ENCODE measurements around the gene DAZAP2.
A peak's percentile ranks its signal among the peaks of the same experiment; 100 is the strongest.

Gene DAZAP2, protein sequence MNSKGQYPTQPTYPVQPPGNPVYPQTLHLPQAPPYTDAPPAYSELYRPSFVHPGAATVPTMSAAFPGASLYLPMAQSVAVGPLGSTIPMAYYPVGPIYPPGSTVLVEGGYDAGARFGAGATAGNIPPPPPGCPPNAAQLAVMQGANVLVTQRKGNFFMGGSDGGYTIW

DNA sequence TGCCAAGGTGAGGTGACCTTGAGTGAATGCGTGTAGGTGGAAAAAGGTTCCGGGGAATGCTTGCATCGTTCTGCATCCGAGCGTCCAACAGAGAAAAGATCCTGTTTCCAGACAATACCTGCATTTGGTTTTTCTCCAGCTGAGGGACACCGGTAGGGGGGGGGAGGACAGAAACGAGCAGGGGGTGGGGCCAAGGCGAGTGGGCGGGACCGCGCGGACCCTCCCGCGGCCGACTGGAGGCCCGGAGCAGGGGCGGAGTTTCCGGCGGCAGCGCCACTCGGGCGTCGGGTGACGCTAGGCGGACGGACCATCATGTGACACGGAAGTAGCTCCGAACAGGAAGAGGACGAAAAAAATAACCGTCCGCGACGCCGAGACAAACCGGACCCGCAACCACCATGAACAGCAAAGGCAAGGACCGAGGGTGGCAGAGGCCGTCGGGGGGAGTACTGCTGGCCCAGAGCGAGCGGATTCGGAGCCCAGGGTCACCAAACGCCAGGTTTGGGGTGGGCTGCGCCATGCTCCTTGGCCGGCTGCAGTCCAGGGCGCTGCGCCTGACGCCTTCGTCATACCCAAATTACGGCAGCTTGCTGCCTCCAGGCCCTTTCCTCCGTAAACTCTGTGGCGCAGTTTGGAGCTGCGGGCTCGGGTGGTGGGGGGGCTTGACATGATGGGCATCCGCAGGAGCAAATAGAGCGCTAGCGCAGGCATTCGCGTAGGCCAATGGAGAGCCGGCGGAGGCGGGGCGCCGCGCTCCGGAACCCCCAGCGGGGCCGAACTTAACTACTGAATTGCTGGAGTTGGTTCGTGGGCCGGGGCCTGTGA, at the start of gene DAZAP2:
DAZAP2 (plus strand) TSS at position 317 of the 825 bp plus-strand sequence; CDS start at position 399, 82 bp downstream.
- peak; percentile 98 for DNase-seq

DNA sequence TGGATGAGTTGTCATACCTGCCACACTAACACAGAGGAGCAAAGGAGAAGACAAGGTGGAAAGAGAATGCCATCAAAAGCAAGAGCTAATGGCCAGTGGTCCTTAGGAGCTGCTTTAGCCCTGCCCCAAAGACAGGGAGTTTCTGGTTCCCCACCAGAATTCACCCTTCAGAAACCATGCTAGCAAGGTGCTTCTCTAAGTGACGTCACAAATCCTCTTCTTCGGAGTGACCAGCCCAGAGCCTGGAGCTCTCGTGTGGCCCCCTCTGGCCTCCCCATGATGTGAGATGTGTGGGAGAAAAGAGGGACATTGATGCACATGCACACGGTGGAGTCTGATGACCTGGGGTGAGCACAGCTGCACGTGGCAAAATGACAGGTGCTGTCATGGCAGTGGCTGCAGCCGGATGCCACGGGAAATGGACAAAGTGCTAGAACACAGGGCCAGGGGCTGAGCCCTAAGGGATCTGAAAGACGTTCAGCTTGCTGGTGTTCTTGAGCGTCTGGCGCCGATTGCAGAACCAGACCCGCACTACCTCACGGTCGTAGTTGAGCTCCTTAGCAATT, 48.8 kb upstream of the DAZAP2 start:
- DNase-seq = no peak

DNA sequence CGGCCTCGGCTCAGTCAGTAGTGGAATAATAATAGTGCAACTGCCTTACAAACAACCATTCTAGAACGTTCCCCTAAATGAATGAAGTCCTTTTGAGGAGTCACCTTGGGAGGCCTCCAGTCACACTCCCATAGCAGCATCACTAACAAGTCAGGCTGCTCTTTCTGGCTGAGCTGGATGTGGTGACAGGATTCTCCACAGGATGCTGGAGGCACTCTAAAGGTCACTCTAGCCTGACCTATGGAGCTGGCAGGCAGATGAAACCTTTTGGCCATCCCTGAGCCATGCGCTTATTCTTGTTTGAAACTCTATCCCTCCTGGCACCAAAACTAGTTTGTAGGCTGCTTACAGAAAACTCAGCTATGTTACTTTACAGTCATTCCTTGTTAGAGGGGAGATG, 47.8 kb upstream of the DAZAP2 start:
- no peak for DNase-seq

DNA sequence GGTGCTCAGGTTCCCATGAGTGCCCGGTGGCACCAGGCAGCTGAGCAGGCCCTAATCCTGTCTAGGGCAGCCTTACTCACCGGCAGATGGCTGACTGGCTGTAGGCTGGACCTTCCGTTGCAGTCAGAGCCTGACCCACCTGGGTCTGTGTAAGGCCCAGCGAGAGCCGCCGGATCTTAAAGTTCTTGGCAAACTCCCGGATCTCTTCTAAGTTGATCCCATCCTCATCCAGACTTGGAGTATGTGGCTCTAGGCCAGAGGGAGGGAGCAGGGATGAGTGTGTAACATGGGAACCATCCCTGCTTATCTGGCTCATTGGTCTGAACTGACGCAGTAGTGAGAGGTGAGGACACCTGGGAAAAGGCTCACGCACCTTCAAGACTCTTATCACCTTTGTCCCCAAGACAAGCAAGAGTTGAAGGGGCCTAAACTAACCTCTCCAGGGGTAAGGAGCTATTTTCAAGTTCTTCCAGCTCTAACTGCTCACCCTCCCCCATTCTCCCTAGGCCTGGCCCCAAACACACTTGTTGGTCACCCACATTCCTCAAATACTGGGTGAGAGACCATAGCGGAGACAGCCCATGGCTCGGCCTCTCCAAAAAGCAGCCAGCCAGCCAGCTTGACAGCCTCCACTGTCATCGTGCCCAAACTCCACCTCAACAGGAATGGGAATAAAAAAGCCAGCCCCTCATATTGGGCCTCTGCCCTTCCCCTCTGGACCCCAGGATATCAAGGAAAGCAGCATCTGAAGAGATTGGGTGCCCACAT, 46.9 kb upstream of the DAZAP2 start:
- DNase-seq = no peak

DNA sequence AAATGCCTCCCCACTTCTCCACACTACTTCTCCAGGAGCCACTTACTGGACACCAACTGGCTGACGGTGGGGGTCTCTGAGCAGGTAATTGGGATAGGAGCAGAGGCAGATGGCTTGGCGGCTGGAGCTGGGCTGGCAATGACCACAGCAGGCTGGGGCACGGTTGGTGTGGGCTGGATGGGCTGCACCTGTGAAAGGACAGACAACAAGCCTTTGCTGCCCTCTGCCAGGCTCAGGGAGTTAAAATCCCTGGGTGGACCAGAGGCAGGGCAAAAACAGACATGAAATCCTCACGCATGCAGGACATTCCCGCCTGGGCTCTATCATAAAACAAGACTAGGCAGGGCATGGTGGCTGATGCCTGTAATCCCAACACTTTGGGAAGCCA, 46.3 kb upstream of the DAZAP2 start:
- no peak for DNase-seq

DNA sequence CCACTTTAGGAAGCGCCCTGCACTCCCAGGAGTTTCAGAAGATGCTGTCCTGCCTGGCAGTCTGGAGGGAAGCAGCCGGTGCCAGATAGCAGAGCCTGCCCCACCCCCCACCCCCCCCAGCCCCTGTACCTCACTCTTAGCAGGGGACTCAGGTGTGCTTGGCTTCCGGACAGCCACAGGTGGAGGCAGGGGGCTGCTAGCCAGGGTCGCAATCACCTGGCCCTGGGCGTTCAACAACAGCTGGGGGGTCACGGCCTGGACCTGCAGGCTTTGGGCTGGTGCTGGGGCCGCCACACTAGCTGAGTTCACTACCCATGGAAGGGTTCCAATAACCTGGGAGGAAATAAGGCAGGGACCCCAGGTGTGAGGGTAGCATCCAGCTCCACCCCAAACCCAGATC, 42.8 kb upstream of the DAZAP2 start:
- no peak for DNase-seq

DNA sequence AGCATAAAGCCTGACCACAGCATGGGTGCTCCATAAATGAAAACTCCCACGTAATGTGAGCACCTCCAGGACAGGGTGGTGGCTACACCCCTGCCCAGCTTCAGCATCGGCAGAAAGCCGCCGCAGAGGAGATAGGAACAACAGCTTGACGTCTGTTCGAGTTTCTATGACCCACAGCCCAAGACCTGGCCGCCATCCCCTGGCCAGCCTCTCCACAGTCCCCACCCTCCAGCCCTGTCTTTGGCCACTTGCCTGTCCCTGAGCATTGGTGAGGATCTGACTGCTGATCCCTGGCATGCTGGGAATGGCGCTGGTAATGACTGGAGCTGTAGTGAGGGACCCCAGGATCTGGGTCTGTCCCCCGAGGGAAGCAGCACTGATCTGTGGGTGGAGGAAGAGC, 42.1 kb upstream of the DAZAP2 start:
- DNase-seq = no peak

DNA sequence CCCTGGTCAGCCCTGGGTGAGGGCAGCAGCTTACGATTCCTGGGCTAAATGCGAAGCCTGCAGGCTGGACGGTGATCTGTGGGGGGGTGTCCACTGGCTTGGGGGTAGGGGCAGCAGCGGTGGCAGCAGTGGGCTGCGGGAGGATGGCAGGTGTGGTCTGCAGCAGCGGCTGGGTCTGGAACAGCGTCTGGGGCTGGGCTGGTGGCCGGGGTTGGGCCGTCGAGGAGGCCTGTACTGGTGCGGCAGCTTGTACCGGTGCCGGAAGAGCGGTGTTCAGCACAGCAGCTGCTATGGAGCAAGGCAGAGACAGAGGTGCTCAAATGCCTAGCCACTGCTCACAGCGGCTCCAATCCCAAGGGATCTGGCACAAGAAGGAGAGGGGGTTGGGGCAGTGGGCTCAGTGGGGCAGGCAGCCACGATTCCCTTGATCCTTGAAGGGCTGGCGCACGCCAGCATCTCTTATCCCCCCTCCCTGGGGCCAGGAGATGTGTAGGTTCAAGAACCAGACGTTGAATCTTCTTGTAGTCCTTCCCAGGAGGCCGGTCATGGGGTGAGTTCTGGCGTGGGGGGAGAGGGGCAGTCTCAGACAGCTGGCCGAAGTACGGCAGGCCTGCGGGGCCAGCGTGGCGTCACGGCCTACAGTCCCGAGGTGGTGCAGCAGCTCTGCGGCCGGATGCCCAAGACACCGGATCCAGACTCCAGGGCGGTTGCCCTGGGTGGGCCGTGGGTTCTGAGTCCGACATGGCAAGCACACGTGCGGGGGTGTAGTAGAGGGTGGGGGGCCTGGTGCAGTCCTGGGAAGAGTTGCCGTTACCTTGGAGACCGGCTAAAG, 40.7 kb upstream of the DAZAP2 start:
- no peak for DNase-seq

DNA sequence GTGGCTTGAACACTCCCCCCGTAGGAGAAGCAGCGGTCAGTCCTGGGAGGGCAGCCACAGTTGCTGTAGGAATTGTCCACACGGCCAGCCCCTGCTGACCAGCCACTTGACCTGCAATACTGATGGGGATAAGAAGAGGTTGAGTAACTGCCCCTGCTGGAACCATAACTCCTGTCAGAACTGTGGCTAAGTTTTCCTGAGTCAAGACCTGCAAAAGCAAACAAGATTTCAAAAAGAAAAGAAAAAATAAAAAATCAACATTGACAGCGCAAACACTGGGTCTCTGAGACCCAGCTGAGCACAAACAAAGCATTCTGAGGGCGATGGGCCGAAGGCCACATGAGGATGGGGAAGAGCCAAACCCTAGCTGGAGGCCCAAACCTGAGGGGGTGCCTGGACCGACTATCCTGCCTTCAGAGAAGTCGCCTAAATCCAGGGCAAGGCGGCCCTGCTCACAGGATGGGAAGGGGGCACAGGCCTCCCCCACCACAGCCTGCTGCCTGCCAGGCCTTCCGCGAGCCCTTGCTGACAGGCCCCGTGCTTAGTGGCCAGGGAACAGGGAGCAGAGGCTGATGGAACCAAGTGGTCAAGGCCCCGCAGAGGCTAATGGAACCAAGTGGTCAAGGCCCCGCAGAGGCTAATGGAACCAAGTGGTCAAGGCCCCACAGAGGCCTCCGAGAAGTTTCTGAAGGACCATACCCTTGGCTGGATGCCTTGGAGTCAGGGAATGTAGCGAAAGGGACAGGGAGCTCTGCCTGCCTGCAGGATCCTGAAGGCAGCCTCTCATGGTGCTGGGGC, 39.9 kb upstream of the DAZAP2 start:
- DNase-seq = no peak

DNA sequence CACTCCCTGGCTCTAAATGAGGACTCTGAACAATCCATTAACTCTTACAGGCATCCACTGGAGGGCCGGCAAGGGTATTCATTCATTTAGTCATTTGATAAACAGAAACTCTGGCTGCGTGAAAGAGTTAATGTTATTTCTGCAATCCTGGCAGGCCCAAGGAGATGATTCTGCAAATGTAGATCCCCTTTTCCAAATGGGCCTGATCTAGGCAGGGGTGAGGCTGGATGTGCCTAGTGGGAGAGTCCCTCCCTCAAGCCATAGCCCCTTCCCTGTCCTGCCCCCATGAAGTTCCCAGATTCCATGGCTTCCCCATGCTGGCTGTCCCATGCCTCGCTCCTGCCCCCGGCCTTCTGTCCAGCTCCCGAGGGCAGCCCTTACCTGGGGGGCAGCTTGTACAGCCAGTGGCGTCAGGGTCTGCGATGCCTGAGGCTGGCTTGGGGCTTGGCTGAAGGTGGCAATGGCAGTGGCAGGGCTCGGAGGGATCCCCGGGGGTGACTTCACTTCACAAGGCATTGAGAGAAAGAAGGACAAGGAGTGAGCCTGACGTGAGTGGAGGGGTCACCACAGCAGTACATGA, 39.2 kb upstream of the DAZAP2 start:
- no peak for DNase-seq

DNA sequence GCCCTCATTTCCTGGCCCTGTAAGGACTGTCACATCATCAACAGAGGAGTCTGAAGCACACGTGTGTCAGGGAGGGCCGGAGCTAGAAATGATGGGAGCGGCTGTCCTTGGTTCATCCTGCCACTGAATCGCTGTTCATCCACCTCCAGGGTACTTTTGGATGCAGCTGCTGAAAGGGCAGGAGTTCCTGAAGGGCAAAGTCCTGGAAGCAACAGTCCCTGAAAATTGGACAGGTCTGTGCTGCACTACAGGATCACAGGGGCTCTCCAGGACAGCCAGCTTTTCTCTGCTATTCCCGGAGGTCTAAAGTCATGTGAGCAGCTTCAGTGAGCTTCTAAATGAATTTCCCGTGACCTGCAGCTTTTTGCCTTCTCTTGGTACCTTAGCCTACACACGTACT, 38.5 kb upstream of the DAZAP2 start:
- no peak for DNase-seq

DNA sequence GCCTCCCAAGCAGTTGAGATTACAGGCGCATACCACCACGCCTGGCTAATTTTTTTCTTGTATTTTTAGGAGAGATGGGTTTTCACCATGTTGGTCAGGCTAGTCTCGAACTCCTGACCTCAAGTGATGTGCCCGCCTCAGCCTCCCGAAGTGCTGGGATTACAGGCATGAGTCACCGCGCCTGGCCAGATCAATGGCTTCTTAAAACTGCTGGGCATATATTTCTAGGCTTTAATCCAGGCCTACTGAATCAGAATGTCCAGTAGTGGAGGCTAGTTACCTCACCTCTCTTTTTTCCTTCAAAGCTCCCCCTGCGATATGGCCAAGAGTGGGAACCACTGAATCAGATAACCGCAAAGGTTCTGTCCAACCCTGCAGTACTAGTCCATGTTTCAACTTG, 37.8 kb upstream of the DAZAP2 start:
- no peak for DNase-seq

DNA sequence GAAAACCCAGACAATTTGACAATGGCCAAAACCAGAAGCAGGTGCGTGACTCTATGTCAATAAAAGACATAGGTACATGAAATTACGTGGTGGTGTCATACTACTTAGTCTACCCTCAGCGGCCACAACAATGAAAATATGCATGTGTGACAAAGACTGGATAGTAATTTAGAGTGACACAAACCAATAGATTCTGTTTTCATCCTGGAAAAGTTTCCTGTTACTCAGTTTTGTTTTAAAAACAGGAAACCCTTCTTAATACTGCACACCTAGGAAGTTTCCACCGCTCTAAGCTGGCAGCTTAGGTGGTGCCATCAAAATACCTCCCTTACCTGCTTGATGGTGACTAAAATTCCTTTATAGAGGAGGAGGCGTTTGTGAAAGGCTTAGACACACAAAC, 35.9 kb upstream of the DAZAP2 start:
- DNase-seq = no peak

DNA sequence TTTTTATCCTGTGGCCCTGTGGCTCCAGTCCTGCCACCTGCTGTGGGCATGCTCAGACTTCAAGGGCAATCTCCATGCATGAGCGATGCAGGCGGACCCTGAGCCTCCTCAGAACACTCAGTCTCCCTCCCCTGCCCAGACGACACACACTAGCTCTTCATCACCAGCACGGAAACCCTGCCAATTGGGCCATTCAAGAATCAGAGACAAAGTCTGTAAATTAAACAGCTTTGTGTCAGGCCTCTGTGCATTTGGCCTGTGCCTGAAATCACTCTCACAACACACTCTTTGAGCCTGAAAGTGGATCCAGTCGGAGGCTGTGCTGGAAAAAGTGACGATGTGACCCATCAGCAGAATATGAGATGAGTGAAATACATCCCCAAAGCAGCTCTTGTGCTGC, 33.3 kb upstream of the DAZAP2 start:
- no peak for DNase-seq

DNA sequence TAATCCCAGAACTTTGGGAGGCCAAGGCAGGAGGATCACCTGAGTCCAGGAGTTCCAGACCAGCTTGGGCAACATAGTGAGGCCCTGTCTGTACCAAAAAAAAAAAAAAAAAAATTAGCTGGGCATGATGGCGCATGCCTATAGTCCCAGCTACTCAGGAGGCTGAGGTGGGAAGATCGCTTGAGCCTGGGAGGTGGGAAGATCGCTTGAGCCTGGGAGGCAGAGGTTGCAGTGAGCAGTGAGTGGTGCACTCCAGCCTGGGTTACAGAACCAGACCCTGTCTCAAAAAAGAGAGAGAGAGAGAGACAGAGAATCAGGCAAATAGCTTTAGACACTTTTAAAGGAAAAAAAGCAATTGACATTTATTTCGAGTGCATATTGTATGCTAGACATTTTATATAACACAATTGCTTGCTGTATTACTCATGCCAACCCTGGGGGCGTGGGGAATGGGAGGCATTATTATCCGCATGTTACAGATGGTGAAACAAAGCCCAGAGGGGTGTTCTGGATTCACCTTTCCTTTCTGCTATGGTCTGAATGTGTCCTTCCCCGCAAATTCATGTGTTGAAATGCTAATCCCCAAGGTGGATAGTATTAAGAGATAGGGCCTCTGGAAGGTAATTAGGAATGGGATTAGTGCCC, 30.5 kb upstream of the DAZAP2 start:
- no peak for DNase-seq

DNA sequence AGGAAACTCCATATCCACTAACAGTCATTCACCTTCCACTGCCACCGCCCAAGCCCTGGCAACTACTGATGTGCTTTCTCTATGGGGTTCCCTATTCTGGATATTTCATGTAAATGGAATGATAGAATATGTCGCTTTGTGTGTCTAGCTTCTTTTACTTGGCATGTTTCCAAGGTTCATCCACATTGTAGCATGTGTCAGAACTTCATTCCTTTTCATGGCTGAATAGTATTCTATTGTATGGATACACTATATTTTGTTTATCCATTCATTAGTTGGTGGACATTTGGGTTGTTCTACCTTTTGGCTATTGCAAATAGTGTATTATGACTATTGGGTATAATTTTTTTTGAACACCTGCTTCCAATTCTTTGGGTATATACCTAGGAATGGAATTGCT, 29.4 kb upstream of the DAZAP2 start:
- DNase-seq = no peak

DNA sequence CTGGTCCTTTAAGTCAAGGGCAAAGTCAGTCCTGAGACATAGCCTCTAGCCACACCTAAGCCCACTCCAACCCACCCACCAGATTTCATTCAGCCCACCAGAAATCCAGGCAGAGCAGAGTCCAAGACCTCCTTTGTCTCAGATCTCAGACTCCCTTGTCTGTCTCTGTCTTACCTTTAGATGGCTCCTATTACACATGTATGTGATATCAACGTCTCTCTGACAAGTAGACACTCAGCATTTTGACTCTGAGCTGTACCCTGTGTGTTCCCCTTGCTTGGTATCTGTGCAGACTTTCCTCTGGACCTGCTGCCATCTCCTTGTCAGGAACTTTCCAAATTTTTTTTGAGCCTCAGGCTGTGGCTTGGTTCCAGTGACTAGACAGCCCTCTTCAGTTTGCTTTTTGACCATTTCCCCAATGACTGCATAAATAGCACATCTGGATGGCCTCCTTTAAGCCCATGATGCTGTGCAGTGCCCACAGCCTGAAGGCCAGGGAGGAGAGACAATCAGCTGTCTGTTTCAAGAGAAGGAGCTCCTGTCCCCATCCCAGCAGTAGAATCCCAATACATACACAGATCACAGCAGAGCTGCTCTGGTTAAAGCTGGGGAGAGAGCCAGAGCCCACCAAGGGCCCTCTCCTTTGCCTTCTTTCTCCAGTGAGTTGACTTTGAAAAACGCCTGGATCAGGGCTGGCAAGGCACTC, 27.8 kb upstream of the DAZAP2 start:
- DNase-seq = no peak

DNA sequence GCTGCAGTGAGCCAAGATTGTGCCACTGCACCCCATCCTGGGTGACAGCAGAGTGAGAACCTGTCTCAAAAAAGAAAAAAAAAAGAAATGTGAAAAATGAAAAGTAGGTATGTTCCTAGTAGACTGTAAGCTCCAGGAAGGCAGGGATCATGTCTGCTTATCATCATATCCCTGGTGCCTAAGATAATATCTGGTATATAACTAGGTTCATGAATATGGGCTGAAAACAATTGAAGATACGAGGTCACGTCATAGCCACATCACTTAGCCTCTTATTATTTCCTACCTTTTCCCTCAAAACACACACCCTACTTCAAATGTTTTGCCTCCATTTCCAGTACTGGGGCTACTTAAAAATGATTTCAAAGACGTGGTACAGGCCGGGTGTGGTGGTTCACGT, 23.7 kb upstream of the DAZAP2 start:
- no peak for DNase-seq

DNA sequence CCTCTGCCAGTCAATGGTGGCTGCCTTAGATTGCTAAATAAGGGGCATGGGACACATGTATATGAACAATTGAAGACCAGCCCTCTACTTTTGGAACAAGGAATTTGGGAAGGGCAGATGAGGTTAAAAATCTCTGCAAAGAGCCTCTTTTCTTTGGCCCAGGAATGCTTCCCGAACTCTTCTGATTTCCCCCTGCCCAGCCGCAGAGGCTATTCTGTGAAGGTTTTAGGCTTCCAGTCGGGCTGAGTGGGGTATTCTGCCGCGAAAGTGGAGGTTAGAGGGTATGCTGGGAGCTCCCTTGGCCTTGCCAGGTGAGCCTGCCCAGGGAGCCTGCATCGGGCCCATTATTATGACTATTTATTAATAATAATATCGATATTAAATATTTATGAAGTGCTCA, 22.0 kb upstream of the DAZAP2 start:
- no peak for DNase-seq

All from NCI-H345 (cell line).